Right renal cortex interstitium (tissue), 3 donors: ENCODE data around the gene ADARB1. TPM values are rescaled to one million over a fixed set of nuclear protein-coding genes. Genes with fewer than 3 reads are reported as not detected.
"Not testable (repeated sequence)": the region's sequence is repeated elsewhere in the genome, so short reads cannot be mapped to it uniquely, and the experiment has no call there.

ENCODE experiments used
- DNase-seq, 3 donors: peaks; one replicate each; pipeline ENCODE4 v3.0.0-alpha.2; 2013; ENCODE audit warnings: low read depth in 3 of 3, low spot score in 2 of 3
- polyA plus RNA-seq, 3 donors: library from polyadenylated mRNA; unstranded; fragments of 120-200 nt; gene quantifications; one replicate each; pipeline ENCODE4 v1.2.1, GENCODE V29; 2013; ENCODE audit not compliant: insufficient read length in 3 of 3

ADARB1 gene
- polyA plus RNA-seq, 3 donors, result 14.0 to 15.7 (median 14.8) TPM

- DNase-seq, result no peak
These were observed 57.2 kb downstream of the ADARB1 start for GRCh38 chr21:45131537-45131999.

GRCh38 chr21:45132841-45133573 lies 58.6 kb downstream of the ADARB1 start:
- DNase-seq, result no peak

- not testable (repeated sequence) for DNase-seq
These were observed 59.3 kb downstream of the ADARB1 start for GRCh38 chr21:45133574-45134278.

DNA sequence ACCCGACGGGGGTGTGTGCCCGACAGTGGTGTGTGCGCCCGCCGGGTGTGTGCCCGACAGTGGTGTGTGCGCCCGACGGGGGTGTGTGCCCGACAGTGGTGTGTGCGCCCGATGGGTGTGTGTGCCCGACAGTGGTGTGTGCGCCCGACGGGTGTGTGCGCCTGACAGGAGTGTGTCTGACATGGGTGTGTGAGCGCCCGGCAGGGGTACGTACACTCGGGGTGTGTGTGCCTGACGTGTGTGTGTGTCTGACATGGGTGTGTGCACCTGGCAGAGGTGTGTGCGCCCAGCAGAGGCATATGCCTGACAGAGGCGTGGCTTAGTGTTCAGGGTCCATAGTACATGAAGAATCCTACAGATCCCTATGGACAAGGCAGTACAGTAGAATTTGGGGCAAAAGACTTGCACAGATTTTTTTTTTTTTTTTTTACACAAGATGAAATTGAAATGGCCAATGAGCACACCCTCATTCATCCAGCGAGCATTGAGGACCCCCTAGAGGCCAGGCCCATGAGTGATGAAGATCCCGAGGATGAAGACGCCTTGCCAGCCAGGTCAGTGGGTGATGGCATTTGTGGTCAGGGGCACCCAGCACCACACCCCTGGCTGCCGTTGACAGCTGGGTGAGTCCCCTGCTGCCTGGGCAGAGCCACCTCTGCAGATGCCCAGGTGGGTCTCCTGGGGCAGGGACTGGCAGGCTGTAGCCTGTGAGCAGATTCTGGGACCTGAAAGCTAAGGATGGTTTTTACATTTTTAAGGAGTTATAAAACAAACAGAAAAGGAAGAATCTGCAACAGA lies 60.1 kb downstream of the ADARB1 start:
- no peak for DNase-seq

GRCh38 chr21:45135122-45135521 lies 60.7 kb downstream of the ADARB1 start:
- no peak for DNase-seq

- no peak for DNase-seq
These were observed 61.5 kb downstream of the ADARB1 start for GRCh38 chr21:45135868-45136267.

- DNase-seq, result no peak
These were observed 62.1 kb downstream of the ADARB1 start for GRCh38 chr21:45136500-45136899.

- DNase-seq, result peak; percentile 65 to 80 (median 71)
These were observed 62.7 kb downstream of the ADARB1 start for GRCh38 chr21:45136927-45137611.

GRCh38 chr21:45137612-45137937 lies 63.2 kb downstream of the ADARB1 start:
- DNase-seq, result no peak

DNA sequence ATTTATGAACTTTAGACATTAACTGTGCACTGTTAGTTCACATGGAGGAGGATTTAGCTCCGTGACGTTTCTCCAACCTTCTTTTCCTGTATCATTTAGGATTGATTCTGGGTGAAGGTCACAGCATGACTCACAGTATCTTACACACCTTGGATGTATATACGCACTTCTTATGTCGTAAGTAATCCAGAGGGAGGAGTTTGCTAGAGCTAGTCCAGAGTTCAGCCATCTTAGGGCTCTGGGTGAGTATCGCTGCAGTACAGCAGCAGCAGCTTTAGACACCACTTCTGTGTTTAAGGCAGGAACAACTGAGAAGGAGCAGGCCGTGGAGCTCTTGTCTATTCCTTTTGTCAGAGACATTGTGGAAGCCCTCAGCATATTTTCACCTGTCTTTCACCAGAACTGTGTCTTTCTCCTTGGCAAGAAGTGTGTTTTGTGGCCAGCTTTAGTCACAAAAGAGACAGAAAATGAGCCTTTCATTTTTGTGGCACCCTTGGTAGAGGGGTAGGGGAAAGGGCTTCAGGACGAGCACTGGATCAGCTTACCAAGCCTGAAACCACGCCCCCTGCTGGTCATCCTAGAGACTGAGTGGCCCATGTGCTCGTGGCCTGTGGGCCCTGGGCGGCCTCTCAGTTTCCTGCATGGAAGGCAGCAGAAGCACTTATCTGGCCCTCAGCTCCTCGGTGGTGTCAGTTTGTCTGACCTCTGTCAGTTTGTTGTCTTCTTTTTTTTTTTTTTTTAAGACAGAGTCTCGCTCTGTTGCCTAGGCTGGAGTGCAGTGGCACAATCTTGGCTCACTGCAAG lies 64.0 kb downstream of the ADARB1 start:
- DNase-seq, result no peak

- not testable (repeated sequence) for DNase-seq
These were observed 64.6 kb downstream of the ADARB1 start for GRCh38 chr21:45139003-45139360.

DNA sequence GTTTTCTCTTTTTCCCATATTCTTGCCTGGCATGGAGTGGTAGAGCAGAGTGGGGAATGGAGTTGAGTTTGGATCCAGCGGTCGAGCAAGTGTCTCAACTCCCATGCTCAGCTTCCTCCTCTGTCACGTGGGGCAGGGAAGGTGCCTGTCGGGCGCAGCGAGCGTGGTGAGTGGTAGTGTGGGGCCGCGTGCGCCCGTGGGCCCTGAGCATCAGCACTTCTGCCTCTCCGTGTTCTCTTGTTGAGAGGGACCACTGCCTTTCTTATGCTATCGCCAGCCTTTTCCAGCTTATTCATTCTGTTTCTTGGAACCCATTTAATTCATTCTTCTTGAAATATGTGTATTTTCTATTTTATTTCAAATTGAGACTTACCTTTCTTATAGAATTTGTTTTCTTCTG lies 65.1 kb downstream of the ADARB1 start:
- no peak for DNase-seq

DNA sequence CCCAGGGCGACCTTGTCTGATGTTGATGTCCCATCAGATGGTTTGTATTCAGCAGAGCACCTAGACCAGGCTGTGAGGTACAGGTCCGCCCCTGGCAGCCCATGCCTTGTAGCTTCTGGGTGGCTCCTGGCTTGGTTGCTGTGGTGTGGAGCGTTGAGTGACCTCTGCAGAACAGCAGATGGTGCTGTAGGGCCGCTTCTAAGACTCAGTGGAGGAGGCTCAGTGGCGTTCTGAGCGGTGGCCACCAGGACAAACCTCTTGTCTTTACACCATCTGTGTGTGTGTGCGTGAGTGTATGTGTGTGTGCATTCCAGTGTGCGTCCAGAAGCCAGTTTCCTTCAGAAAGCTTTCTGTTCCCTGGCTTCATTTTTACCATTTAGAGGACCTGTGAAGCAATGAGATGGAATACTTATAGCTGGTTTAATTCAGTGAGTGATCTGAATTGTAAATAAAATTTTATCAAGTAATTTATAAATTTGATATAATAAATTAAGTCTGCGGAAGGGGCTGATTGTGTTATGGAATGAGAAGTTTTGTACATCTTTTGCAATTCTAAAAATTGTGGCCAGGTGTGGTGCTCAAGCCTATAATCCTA lies 66.1 kb downstream of the ADARB1 start:
- DNase-seq, result peak; percentile 64 to 72 (median 67)

- DNase-seq, result not testable (repeated sequence)
These were observed 66.6 kb downstream of the ADARB1 start for GRCh38 chr21:45140944-45141343.

- DNase-seq, result no peak
These were observed 67.1 kb downstream of the ADARB1 start for GRCh38 chr21:45141507-45141906.

DNA sequence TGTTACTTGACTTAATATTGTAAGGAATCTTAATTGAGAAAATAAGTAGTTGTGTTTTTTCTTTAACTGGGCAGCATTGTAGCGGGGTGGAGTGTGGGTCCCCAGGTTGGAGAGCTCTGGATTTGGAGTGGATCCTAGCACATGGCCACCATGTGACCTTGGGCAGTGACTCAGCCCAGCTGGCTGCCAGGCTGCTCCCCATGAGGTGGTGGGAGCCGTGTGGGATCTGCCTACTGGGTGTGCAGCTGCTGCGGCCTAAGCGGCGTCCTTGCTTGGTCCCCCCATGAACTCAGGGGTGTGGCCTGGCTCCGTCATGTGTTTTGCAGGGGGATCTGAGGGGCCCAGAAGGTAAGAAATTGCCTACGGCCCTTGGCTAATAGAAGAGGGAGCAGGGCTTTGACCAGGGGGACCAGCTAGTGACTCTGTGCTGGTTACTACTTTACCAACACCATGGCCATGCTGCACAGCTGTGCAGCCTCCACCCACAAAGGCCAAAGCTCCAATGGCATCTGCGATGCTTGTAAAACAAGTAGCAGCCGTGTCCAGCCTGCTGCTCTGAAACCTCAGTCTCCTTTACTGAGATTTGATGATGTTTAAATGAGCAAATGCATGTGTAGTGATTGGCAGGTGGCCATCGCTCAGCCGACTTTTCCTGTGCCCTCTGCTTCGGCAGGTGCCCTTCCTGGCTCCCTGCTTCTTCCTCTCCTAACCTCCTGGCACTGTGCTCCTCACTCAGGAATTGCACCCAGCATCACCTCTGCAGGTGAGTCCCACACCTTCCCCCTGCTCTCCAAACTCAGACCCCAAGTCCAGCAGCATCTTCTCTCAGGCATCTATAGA lies 68.3 kb downstream of the ADARB1 start:
- no peak for DNase-seq

- no peak for DNase-seq
These were observed 69.5 kb downstream of the ADARB1 start for GRCh38 chr21:45143855-45144254.

DNA sequence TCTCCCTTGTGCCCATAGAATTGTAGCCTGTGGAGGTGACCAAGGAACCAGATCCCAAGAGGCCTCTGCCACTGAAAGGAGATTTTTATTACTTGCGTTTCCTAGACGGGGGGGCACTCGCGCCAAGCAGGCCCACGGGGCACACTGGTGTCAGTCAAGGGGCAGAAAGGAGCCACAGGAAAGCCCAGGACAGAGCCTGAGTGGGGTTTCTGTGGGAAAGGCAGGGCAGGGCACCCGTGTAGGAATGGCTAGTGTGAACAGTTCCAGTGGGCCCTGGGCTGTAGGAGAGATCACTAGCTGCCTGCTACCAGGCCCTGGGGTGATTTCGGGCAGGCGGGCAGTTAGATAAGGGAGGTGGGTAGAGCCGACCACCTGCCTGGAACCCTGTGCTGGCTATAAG lies 70.8 kb downstream of the ADARB1 start:
- DNase-seq, result no peak

- not testable (repeated sequence) for DNase-seq
These were observed 71.5 kb downstream of the ADARB1 start for GRCh38 chr21:45145846-45146245.
